Vagina (tissue), 2 donors: Measurements from ENCODE around the gene EVA1A.

Experiments
- POLR2AphosphoS5 ChIP-seq, 2 donors: sonication (generic); formaldehyde crosslinking; IDR thresholded peaks; one replicate each; pipeline ENCODE4 v1.9.0; 2017; ENCODE audit warnings: antibody characterized with exemption in 2 of 2, mild to moderate bottlenecking in 2 of 2, low read depth in 1 of 2; ENCODE audit not compliant: insufficient read depth in 1 of 2
- TF ChIP-seq, protein P1 (sequence below), 3 experiments: fragments of 450-650 bp in 2 of 3; fragments of 200-600 bp in 1 of 3; sonication (generic) in 1 of 3; IDR thresholded peaks; one replicate each; pipeline ENCODE4 v1.5.1; 2017 to 2019; ENCODE audit warnings: antibody characterized with exemption in 3 of 3, mild to moderate bottlenecking in 2 of 3, moderate library complexity in 2 of 3

DNA sequence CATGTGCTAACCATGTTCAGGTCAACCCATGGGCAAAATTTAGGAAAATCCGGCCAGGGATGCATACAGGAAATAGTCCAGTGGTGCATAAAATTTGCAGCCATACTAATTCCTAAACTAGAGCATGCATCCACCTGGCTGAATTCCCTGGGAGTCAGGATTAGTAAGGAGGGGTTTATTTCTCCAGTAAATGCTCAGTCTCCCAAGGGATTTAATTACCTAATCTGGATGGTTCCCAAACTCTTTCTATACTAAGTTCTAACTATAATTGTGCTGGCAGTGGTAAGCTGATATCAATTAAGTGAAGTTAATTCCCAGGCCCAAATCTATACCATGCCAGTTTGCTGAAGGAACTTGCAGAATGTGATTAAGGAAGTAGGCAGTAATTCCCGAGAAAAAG, 26.2 kb upstream of the EVA1A start:
- TF ChIP-seq, protein P1, sequence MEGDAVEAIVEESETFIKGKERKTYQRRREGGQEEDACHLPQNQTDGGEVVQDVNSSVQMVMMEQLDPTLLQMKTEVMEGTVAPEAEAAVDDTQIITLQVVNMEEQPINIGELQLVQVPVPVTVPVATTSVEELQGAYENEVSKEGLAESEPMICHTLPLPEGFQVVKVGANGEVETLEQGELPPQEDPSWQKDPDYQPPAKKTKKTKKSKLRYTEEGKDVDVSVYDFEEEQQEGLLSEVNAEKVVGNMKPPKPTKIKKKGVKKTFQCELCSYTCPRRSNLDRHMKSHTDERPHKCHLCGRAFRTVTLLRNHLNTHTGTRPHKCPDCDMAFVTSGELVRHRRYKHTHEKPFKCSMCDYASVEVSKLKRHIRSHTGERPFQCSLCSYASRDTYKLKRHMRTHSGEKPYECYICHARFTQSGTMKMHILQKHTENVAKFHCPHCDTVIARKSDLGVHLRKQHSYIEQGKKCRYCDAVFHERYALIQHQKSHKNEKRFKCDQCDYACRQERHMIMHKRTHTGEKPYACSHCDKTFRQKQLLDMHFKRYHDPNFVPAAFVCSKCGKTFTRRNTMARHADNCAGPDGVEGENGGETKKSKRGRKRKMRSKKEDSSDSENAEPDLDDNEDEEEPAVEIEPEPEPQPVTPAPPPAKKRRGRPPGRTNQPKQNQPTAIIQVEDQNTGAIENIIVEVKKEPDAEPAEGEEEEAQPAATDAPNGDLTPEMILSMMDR (IDR thresholded peaks at IDR 0.05), result no peak
- no peak for TF ChIP-seq POLR2AphosphoS5 (IDR thresholded peaks at IDR 0.05; ENCODE audit: insufficient read depth in 1 of 2, low read depth in 1 of 2)
